Adrenal gland (tissue), 12 donors: ENCODE measurements around the gene PXYLP1. TPM values are rescaled to one million over a fixed set of nuclear protein-coding genes. Genes with fewer than 3 reads are reported as not detected.
A peak's percentile ranks its signal among the peaks of the same experiment; 100 is the strongest.
"Not testable (repeated sequence)": the region's sequence is repeated elsewhere in the genome, so short reads cannot be mapped to it uniquely, and the experiment has no call there.

Experiments
- DNase-seq, 7 donors: peaks; one replicate each; pipeline ENCODE4 v3.0.0-alpha.2; 2019 to 2020
- H3K27ac ChIP-seq, 5 donors: fragments of 200-600 bp; sonication (generic) in 4 of 5; 1 replicate in 3 of 5; 2 replicates in 2 of 5; pipeline versions ENCODE4 v1.5.1 to v1.8.0; 2016 to 2020; ENCODE audit warnings: mild to moderate bottlenecking in 1 of 5
- H3K27me3 ChIP-seq: fragments of 200-600 bp; 2 replicates; pipeline ENCODE4 v1.8.0; 2021
- H3K36me3 ChIP-seq, 2 donors: fragments of 200-600 bp; replicated peaks in 1 of 2; 1 replicate in 1 of 2; 2 replicates in 1 of 2; pipeline versions ENCODE4 v1.5.1 to v1.8.0; 2018 to 2022
- H3K4me1 ChIP-seq, 2 donors: fragments of 200-600 bp; replicated peaks in 1 of 2; 1 replicate in 1 of 2; 2 replicates in 1 of 2; pipeline versions ENCODE4 v1.5.1 to v1.8.0; 2018 to 2021
- H3K4me3 ChIP-seq, 4 donors: fragments of 200-600 bp; sonication (generic) in 3 of 4; one replicate each; pipeline ENCODE4 v1.5.1; 2016 to 2018
- H3K9me3 ChIP-seq, 3 donors: fragments of 200-600 bp; sonication (generic) in 1 of 3; replicated peaks in 1 of 3; 1 replicate in 2 of 3; 2 replicates in 1 of 3; pipeline versions ENCODE4 v1.5.1 to v1.8.0; 2016 to 2021
- POLR2A ChIP-seq, 2 donors: fragments of 450-650 bp; IDR thresholded peaks; one replicate each; pipeline ENCODE4 v1.6.1; 2017; ENCODE audit warnings: antibody characterized with exemption in 2 of 2, mild to moderate bottlenecking in 2 of 2, moderate library complexity in 1 of 2
- WGBS, 4 donors: extraction: QIAGEN DNeasy Blood & Tissue Kit in 2 of 4; methylation state at CpG; one replicate each; pipeline versions ENCODE4 v1.1.5 to v1.1.7; 2013 to 2017; 5-methylcytosine and 5-hydroxymethylcytosine counted together
- intact Hi-C, 2 donors: fragments of 100-400 bp; cut with DNase I; formaldehyde crosslinking; loops; one replicate each; pipeline versions ENCODE4 v1.14.1 to v1.15.0; 2022 to 2023
- polyA plus RNA-seq, 3 donors: library from polyadenylated mRNA; stranded (reverse); fragments of 200-250 nt in 2 of 3; fragments of 350-450 nt in 1 of 3; fragmentation: Illumina TruSeq in 1 of 3; extraction: RNeasy Lipid Tissue Mini Kit (QIAGEN cat#74804) in 1 of 3; gene quantifications; one replicate each; pipeline ENCODE4 v1.2.3, GENCODE V29; 2013 to 2014
- total RNA-seq, 9 donors: library from RNA; depleted of rRNA in 4 of 9; stranded (reverse); fragments of >200 nt in 4 of 9; fragments of 120-200 nt in 1 of 9; fragmentation: NEBNext Ultra II Directional in 1 of 9; extraction: Animal tissue kit (Norgen Biotek cat#: 25700) in 1 of 9; gene quantifications; one replicate each; pipeline versions ENCODE4 v1.1.0 to v1.2.4, GENCODE V29; 2013 to 2023
- TF ChIP-seq, protein P1 (sequence below), 6 experiments: fragments of 450-650 bp in 4 of 6; fragments of 200-600 bp in 2 of 6; sonication (generic) in 1 of 6; IDR thresholded peaks; 1 replicate in 5 of 6; 2 replicates in 1 of 6; pipeline versions ENCODE4 v1.5.1 to v1.8.0; 2016 to 2021; ENCODE audit warnings: antibody characterized with exemption in 6 of 6, mild to moderate bottlenecking in 2 of 6, moderate library complexity in 1 of 6
- donor health status: healthy with polysubstance abuse.
- donor health status: Bipolar disorder and iron deficiency.
- donor health status: DM: yes; HTN: yes; CAD: no.
- donor health status: DM: no; HTN: no; CAD: no.
- donor health status: DM: no; HTN: no; CAD: no.
- donor health status: DM: yes; HTN: yes; CAD: no.

Gene PXYLP1
- total and polyA plus RNA-seq, 12 donors, result 5.5 to 22.7 (median 8.1) TPM

DNA sequence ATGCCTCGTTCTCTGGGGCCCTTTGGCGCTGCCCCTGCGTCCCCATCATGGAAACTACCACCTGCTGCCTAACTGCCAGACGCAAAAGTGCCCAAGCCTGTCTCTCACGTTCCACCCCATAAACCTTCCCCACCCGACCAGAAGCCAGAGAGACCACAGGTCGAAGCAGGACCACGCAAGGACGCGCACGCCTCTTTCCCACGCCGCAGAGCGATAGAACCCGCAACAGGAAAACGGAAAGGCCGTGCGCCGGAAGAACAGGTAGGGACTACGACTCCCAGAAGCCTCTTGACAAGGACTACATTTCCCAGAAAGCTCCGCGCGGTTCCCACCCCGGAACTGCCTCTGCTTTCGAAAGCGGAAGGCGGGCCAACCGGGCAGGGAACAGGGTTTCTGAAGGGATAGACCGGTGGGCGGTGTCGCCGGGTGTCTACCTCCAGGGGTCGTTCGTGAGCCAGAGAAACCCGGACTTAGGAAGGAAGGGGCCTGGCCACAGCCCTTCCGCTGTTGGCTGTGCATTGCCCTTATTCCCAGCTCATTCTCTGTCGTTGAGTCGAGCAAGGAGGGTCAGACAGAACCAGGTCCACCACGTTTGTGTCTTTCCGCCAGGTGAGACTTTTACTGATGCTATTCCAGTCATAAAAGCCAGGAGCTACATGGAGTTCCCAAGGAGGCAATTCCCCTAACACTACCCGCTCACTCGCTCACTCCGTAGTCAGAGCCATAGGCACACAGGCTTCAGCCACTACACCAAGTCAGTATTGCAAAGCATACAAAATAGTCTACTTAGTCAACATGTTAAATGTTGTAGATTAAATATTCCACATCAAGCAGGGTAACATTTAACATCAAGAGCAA is 80.1 kb downstream of the PXYLP1 start:
- Histone ChIP-seq H3K27me3 (no peaks in the 10 kb centered on the region), H3K4me3 (peak overlapping the region; percentile 3 to 82 (median 42)), H3K36me3 (no peaks in the 10 kb centered on the region), H3K27ac (peak overlapping the region in 4 of 5 donors; percentile 24 to 86 (median 55)), H3K4me1 (peaks cover 6 to 13% of the 10 kb centered on the region in 2 donors), H3K9me3 (no peaks in the 10 kb centered on the region)
- 4 to 8% (median 6%) methylated on average over 31 to 43 of the region's 43 CpGs for WGBS, 4 donors
- TF ChIP-seq POLR2A (IDR thresholded peaks at IDR 0.05), result peak; percentile 35 to 59
- TF ChIP-seq, protein P1, sequence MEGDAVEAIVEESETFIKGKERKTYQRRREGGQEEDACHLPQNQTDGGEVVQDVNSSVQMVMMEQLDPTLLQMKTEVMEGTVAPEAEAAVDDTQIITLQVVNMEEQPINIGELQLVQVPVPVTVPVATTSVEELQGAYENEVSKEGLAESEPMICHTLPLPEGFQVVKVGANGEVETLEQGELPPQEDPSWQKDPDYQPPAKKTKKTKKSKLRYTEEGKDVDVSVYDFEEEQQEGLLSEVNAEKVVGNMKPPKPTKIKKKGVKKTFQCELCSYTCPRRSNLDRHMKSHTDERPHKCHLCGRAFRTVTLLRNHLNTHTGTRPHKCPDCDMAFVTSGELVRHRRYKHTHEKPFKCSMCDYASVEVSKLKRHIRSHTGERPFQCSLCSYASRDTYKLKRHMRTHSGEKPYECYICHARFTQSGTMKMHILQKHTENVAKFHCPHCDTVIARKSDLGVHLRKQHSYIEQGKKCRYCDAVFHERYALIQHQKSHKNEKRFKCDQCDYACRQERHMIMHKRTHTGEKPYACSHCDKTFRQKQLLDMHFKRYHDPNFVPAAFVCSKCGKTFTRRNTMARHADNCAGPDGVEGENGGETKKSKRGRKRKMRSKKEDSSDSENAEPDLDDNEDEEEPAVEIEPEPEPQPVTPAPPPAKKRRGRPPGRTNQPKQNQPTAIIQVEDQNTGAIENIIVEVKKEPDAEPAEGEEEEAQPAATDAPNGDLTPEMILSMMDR (IDR thresholded peaks at IDR 0.05), result peak; percentile 21 to 80 (median 72)
- DNase-seq, result peak; percentile 96 to 99 (median 99)
- intact Hi-C loops, result no loop called here

DNA sequence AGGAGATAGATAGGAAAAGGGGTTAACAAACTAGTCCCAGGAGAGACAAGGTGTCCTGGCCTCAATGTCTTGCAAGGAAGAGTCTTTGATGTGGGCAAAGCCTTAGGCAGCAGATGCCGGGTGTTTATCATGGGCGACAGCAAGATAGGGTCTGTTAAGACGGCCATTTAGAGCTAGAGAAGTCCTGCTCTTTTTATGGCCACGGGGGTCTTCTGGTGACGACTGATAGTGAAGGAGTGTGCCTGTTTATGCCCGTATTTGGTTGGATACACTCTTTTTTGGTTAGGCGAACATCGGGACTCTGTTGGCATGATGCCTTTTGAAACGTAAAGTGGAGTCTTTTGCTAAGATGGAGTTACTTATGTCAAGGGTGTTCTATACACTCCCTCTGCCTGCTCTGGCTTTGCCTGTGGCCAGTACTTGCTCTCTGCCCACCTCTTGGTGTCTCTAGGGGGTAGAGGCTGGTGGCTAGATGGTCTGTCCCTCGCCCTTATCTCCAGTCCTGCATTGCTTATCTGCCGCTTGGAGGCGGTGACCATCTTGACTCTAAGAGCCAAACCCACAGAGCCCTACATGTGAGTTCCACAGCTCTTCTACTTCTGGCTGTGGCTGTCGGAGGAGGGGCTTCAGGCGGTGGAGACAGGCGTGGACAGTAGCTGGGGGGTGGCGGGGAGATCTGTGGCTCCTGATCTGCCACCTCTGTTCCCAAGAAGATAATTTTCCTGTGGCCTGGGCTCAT is 80.9 kb downstream of the PXYLP1 start:
- H3K4me3 ChIP-seq, result peak overlapping the region in 2 of 4 donors; percentile 31 to 82
- peak overlapping the region in 2 of 5 donors; percentile 36 to 86 for H3K27ac ChIP-seq
- no peak for DNase-seq
- TF ChIP-seq, protein P1 (IDR thresholded peaks at IDR 0.05), result no peak
- TF ChIP-seq POLR2A (IDR thresholded peaks at IDR 0.05), result no peak
- no peaks in the 10 kb centered on the region for H3K9me3 ChIP-seq
- peaks cover 6 to 13% of the 10 kb centered on the region in 2 donors for H3K4me1 ChIP-seq
- H3K36me3 ChIP-seq, result no peaks in the 10 kb centered on the region
- WGBS, 4 donors, result 87 to 92% (median 89%) methylated on average over 15 to 16 of the region's 16 CpGs
- H3K27me3 ChIP-seq, result no peaks in the 10 kb centered on the region
- intact Hi-C loops, result no loop called here

GRCh38 chr3:141313093-141313683 is 81.6 kb downstream of the PXYLP1 start:
- 94 to 98% (median 96%) methylated on average over 10 of the region's 10 CpGs for WGBS, 4 donors

GRCh38 chr3:141314415-141314814 is 82.8 kb downstream of the PXYLP1 start:
- H3K9me3 ChIP-seq, H3K27me3 ChIP-seq, intact Hi-C loops, H3K27ac ChIP-seq, H3K36me3 ChIP-seq, H3K4me3 ChIP-seq, DNase-seq: not testable (repeated sequence)
- WGBS, 4 donors, result 87 to 92% (median 91%) methylated on average over 4 of the region's 4 CpGs
- H3K4me1 ChIP-seq, result peaks cover 6 to 13% of the 10 kb centered on the region in 2 donors

More at GRCh38 chr3:141313093-141313683, 81.6 kb downstream of the PXYLP1 start:
- intact Hi-C loops, result no loop called here
- no peaks in the 10 kb centered on the region for H3K36me3 ChIP-seq
- no peaks in the 10 kb centered on the region for H3K27me3 ChIP-seq
- peaks cover 6 to 13% of the 10 kb centered on the region in 2 donors for H3K4me1 ChIP-seq
- no peak for DNase-seq
- H3K4me3 ChIP-seq, result no peak overlapping the region
- H3K27ac ChIP-seq, result no peak overlapping the region
- TF ChIP-seq, protein P1 (IDR thresholded peaks at IDR 0.05), result no peak
- no peak for TF ChIP-seq POLR2A (IDR thresholded peaks at IDR 0.05)
- H3K9me3 ChIP-seq, result no peaks in the 10 kb centered on the region
